Karpas-422 (cell line): ENCODE results near the gene NTSR1. TPM values are rescaled to one million over a fixed set of nuclear protein-coding genes. Genes with fewer than 3 reads are reported as not detected.

Experiments
- DNase-seq: peaks from one replicate; pipeline ENCODE4 v3.0.0-alpha.2; 2015
- H2AFZ ChIP-seq: fragments of 200-600 bp; sonication (generic); 2 replicates; pipeline ENCODE4 v1.6.1; 2014; ENCODE audit warnings: antibody characterized with exemption, low read length, mixed read lengths
- H3K27ac ChIP-seq: fragments of 200-600 bp; sonication (generic); 2 replicates; pipeline ENCODE4 v1.5.1; 2014; ENCODE audit warnings: mild to moderate bottlenecking, low read length, moderate library complexity
- H3K27me3 ChIP-seq: fragments of 200-600 bp; sonication (generic); 2 replicates; pipeline ENCODE4 v1.6.1; 2014; ENCODE audit warnings: low read length, mixed read lengths
- H3K36me3 ChIP-seq: fragments of 200-600 bp; sonication (generic); 2 replicates; pipeline ENCODE4 v1.6.1; 2014; ENCODE audit warnings: low read length, mixed read lengths; ENCODE audit not compliant: insufficient read depth
- H3K4me1 ChIP-seq: fragments of 200-600 bp; sonication (generic); 2 replicates; pipeline ENCODE4 v1.6.1; 2014; ENCODE audit warnings: mild to moderate bottlenecking, low read length, mixed read lengths
- H3K4me2 ChIP-seq: fragments of 200-600 bp; sonication (generic); 2 replicates; pipeline ENCODE4 v1.6.1; 2014; ENCODE audit warnings: low read length, low read depth, mild to moderate bottlenecking; ENCODE audit not compliant: poor library complexity, severe bottlenecking
- H3K4me3 ChIP-seq: fragments of 200-600 bp; sonication (generic); 2 replicates; pipeline ENCODE4 v1.5.1; 2014; ENCODE audit warnings: mild to moderate bottlenecking, antibody characterized with exemption, low read length, mixed read lengths
- H3K79me2 ChIP-seq: fragments of 200-600 bp; sonication (generic); 2 replicates; pipeline ENCODE4 v1.6.1; 2014; ENCODE audit warnings: mild to moderate bottlenecking, low read length, mixed read lengths
- H3K9ac ChIP-seq: fragments of 200-600 bp; sonication (generic); 2 replicates; pipeline ENCODE4 v1.6.0; 2014; ENCODE audit warnings: low read length
- H3K9me2 ChIP-seq: fragments of 200-600 bp; sonication (generic), shearing (Covaris generic); replicated peaks from 2 replicates; pipeline ENCODE4 v1.6.0; 2014; ENCODE audit warnings: mild to moderate bottlenecking, low read length, moderate library complexity; ENCODE audit not compliant: insufficient read depth
- H3K9me3 ChIP-seq: fragments of 300-700, 200-600 bp; sonication (generic); 2 replicates; pipeline ENCODE4 v1.6.1; 2014; ENCODE audit warnings: low read length, mixed read lengths
- H4K20me1 ChIP-seq: fragments of 200-600 bp; sonication (generic); 2 replicates; pipeline ENCODE4 v1.6.1; 2014; ENCODE audit warnings: mild to moderate bottlenecking, antibody characterized with exemption, low read length, low read depth; ENCODE audit not compliant: insufficient read depth
- total RNA-seq: library from RNA; depleted of rRNA; stranded (reverse); fragments of >200 nt; shearing (Covaris generic); gene quantifications from 2 replicates; pipeline ENCODE4 v1.2.3, GENCODE V29; 2014; ENCODE audit warnings: low replicate concordance

Gene NTSR1
- total RNA-seq, 1 experiment from 2014 or later, result not detected

GRCh38 chr20:62694106-62694505, 14.5 kb upstream of the NTSR1 start:
- no peaks in the 10 kb centered on the region for H3K9me2 ChIP-seq
- H3K79me2 ChIP-seq, result no peaks in the 10 kb centered on the region
- no peak overlapping the region for H3K4me2 ChIP-seq
- no peak overlapping the region for H3K4me3 ChIP-seq
- H4K20me1 ChIP-seq, result no peaks in the 10 kb centered on the region
- H3K27me3 ChIP-seq, result no peaks in the 10 kb centered on the region
- H3K4me1 ChIP-seq, result peaks cover 6% of the 10 kb centered on the region
- no peak overlapping the region for H3K9ac ChIP-seq
- no peak overlapping the region for H3K27ac ChIP-seq
- H3K9me3 ChIP-seq, result no peaks in the 10 kb centered on the region
- H2AFZ ChIP-seq, result no peak overlapping the region
- H3K36me3 ChIP-seq, result no peaks in the 10 kb centered on the region
- DNase-seq, result no peak

GRCh38 chr20:62694868-62695267, 13.8 kb upstream of the NTSR1 start:
- Histone ChIP-seq H3K4me3 (no peak overlapping the region), H4K20me1 (no peaks in the 10 kb centered on the region), H3K27me3 (no peaks in the 10 kb centered on the region), H3K4me1 (peaks cover 6% of the 10 kb centered on the region), H2AFZ (no peak overlapping the region), H3K36me3 (no peaks in the 10 kb centered on the region), H3K79me2 (no peaks in the 10 kb centered on the region), H3K9me3 (no peaks in the 10 kb centered on the region), H3K9ac (no peak overlapping the region), H3K9me2 (no peaks in the 10 kb centered on the region), H3K4me2 (no peak overlapping the region), H3K27ac (no peak overlapping the region)
- no peak for DNase-seq

GRCh38 chr20:62695448-62696414, 12.9 kb upstream of the NTSR1 start:
- H3K79me2 ChIP-seq, result no peaks in the 10 kb centered on the region
- H3K9ac ChIP-seq, result no peak overlapping the region
- no peak overlapping the region for H2AFZ ChIP-seq
- no peak overlapping the region for H3K4me2 ChIP-seq
- no peaks in the 10 kb centered on the region for H3K36me3 ChIP-seq
- H4K20me1 ChIP-seq, result no peaks in the 10 kb centered on the region
- H3K27ac ChIP-seq, result no peak overlapping the region
- no peak overlapping the region for H3K4me3 ChIP-seq
- H3K9me2 ChIP-seq, result no peaks in the 10 kb centered on the region
- peaks cover 6% of the 10 kb centered on the region for H3K4me1 ChIP-seq
- no peaks in the 10 kb centered on the region for H3K27me3 ChIP-seq
- H3K9me3 ChIP-seq, result no peaks in the 10 kb centered on the region
- DNase-seq, result no peak

- Histone ChIP-seq H3K4me3 (no peak overlapping the region), H3K36me3 (no peaks in the 10 kb centered on the region), H3K79me2 (no peaks in the 10 kb centered on the region), H4K20me1 (no peaks in the 10 kb centered on the region), H3K27ac (no peak overlapping the region), H3K9me3 (no peaks in the 10 kb centered on the region), H2AFZ (no peak overlapping the region), H3K4me1 (peaks cover 6% of the 10 kb centered on the region), H3K9ac (no peak overlapping the region), H3K9me2 (no peaks in the 10 kb centered on the region), H3K4me2 (no peak overlapping the region), H3K27me3 (no peaks in the 10 kb centered on the region)
- no peak for DNase-seq
Observed at GRCh38 chr20:62696434-62696957, 12.1 kb upstream of the NTSR1 start.

GRCh38 chr20:62696989-62697388, 11.6 kb upstream of the NTSR1 start:
- Histone ChIP-seq H4K20me1 (no peaks in the 10 kb centered on the region), H3K4me3 (no peak overlapping the region), H3K4me1 (peaks cover 6% of the 10 kb centered on the region), H3K9me3 (no peaks in the 10 kb centered on the region), H3K36me3 (no peaks in the 10 kb centered on the region), H2AFZ (no peak overlapping the region), H3K9ac (no peak overlapping the region), H3K4me2 (no peak overlapping the region), H3K9me2 (no peaks in the 10 kb centered on the region), H3K79me2 (no peaks in the 10 kb centered on the region), H3K27me3 (no peaks in the 10 kb centered on the region), H3K27ac (no peak overlapping the region)
- no peak for DNase-seq

GRCh38 chr20:62697468-62697912, 11.1 kb upstream of the NTSR1 start:
- Histone ChIP-seq H3K4me1 (peaks cover 6% of the 10 kb centered on the region), H3K9me3 (no peaks in the 10 kb centered on the region), H3K4me2 (no peak overlapping the region), H3K4me3 (no peak overlapping the region), H3K27ac (no peak overlapping the region), H2AFZ (no peak overlapping the region), H3K9ac (no peak overlapping the region), H4K20me1 (no peaks in the 10 kb centered on the region), H3K9me2 (no peaks in the 10 kb centered on the region), H3K27me3 (no peaks in the 10 kb centered on the region), H3K79me2 (no peaks in the 10 kb centered on the region), H3K36me3 (no peaks in the 10 kb centered on the region)
- no peak for DNase-seq

GRCh38 chr20:62698231-62698630, 10.4 kb upstream of the NTSR1 start:
- H3K36me3 ChIP-seq, result no peaks in the 10 kb centered on the region
- H3K4me2 ChIP-seq, result no peak overlapping the region
- no peak overlapping the region for H3K27ac ChIP-seq
- peaks cover 6% of the 10 kb centered on the region for H3K4me1 ChIP-seq
- H4K20me1 ChIP-seq, result no peaks in the 10 kb centered on the region
- no peak overlapping the region for H3K4me3 ChIP-seq
- no peaks in the 10 kb centered on the region for H3K9me3 ChIP-seq
- H3K9ac ChIP-seq, result no peak overlapping the region
- no peak for DNase-seq
- H3K79me2 ChIP-seq, result no peaks in the 10 kb centered on the region
- H3K27me3 ChIP-seq, result no peaks in the 10 kb centered on the region
- no peaks in the 10 kb centered on the region for H3K9me2 ChIP-seq
- no peak overlapping the region for H2AFZ ChIP-seq

- H3K4me2 ChIP-seq, result no peak overlapping the region
- no peak overlapping the region for H3K4me3 ChIP-seq
- no peaks in the 10 kb centered on the region for H3K36me3 ChIP-seq
- peaks cover 6% of the 10 kb centered on the region for H3K4me1 ChIP-seq
- DNase-seq, result no peak
- no peak overlapping the region for H3K9ac ChIP-seq
- no peak overlapping the region for H2AFZ ChIP-seq
- H3K27me3 ChIP-seq, result no peaks in the 10 kb centered on the region
- H3K9me2 ChIP-seq, result no peaks in the 10 kb centered on the region
- no peaks in the 10 kb centered on the region for H3K9me3 ChIP-seq
- H3K79me2 ChIP-seq, result no peaks in the 10 kb centered on the region
- no peak overlapping the region for H3K27ac ChIP-seq
- no peaks in the 10 kb centered on the region for H4K20me1 ChIP-seq
Observed at GRCh38 chr20:62699296-62699695, 9.3 kb upstream of the NTSR1 start.
